Bronchial epithelial cell (primary cell): ENCODE measurements around the gene NPAS1. TPM values are rescaled to one million over a fixed set of nuclear protein-coding genes. Genes with fewer than 3 reads are reported as not detected.

Experiments used
- DNase-seq: peaks from one replicate; pipeline ENCODE4 v3.0.0-alpha.2; 2010; ENCODE audit warnings: low read depth
- FAIRE-seq: peaks from 2 replicates; lab custom pipeline; 2011; peaks lifted over from hg19 to GRCh38; lab: Jason Lieb, UNC
- H3K27me3 ChIP-seq: 2 replicates; pipeline ENCODE4 v1.5.1; 2011; ENCODE audit warnings: low read length; ENCODE audit not compliant: control insufficient read depth, insufficient read depth
- H3K36me3 ChIP-seq: 2 replicates; pipeline ENCODE4 v1.5.1; 2011; ENCODE audit warnings: low read length; ENCODE audit not compliant: control insufficient read depth, insufficient read depth
- H3K4me3 ChIP-seq: 2 replicates; pipeline ENCODE4 v1.5.1; 2011; ENCODE audit warnings: mild to moderate bottlenecking, low read depth, low read length, control low read depth
- total RNA-seq: library from RNA; depleted of rRNA; stranded (reverse); fragments of >200 nt; gene quantifications from 2 replicates; pipeline ENCODE4 v1.2.1, GENCODE V29; 2014
- TF ChIP-seq, protein P1 (sequence below): IDR thresholded peaks from 2 replicates; pipeline ENCODE4 v1.5.1; 2011; ENCODE audit warnings: mild to moderate bottlenecking, moderate library complexity, low read length, control low read depth, inconsistent platforms; ENCODE audit not compliant: insufficient read depth, severe bottlenecking

NPAS1 gene
- total RNA-seq, 1 donor from 2014 or later, result 0.26 TPM

DNA sequence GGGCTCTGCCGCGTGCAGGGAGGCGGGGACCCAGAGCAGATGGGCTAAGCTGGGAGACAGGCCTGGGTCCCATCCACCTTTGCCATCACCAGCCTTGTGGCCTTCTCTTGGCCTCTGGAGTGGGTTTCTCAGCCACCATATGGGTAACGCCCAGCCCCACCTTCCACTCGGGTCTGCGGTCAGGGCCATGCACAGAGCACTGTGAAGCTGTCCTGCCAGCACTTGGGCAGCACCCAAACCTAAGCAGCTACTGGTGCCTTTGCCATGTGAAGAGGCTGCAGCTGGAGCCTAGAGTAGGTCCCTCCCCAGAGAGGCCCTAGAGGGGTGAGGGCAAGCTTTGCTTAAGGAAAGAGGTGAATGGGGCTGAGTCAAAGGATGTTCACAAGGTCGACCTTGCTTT, 24.1 kb upstream of the NPAS1 start:
- TF ChIP-seq, protein P1, sequence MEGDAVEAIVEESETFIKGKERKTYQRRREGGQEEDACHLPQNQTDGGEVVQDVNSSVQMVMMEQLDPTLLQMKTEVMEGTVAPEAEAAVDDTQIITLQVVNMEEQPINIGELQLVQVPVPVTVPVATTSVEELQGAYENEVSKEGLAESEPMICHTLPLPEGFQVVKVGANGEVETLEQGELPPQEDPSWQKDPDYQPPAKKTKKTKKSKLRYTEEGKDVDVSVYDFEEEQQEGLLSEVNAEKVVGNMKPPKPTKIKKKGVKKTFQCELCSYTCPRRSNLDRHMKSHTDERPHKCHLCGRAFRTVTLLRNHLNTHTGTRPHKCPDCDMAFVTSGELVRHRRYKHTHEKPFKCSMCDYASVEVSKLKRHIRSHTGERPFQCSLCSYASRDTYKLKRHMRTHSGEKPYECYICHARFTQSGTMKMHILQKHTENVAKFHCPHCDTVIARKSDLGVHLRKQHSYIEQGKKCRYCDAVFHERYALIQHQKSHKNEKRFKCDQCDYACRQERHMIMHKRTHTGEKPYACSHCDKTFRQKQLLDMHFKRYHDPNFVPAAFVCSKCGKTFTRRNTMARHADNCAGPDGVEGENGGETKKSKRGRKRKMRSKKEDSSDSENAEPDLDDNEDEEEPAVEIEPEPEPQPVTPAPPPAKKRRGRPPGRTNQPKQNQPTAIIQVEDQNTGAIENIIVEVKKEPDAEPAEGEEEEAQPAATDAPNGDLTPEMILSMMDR, result no peak
- Histone ChIP-seq H3K27me3 (no peaks in the 10 kb centered on the region), H3K36me3 (peaks cover 52% of the 10 kb centered on the region), H3K4me3 (no peak overlapping the region)
- no peak for DNase-seq
- FAIRE-seq, result no peak

DNA sequence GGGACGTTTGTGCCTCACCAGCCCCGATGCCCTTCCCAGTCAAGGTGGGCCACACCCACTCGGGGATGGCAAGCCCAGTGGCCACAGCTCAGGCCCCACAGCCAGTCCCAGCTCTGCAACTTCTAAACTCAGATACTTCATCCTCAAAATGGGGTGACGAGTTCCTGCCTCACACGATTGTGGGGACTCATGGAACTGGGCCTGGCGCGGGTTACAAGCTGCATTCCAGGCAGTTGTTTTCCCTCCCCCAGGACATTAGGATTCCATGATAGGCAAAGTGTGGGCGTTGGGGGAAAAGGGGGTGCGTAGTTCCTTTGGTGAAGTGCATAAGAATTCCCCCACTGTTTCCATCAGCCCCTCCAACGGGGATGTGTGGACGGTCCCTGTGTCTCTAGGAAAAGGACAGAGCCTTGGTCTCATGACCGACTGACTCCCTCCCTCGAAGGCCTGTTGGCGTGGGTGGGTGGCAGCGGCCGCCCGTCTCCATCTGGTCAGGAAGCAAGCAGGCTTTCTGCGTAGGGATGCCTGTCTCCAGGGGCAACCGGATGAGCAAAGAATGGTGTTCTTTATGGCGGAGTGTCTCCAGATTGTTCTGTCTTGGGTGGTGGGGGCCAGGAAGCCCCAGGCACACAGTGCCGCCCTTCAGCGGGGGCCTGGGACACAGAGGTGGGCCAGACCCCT, 21.1 kb upstream of the NPAS1 start:
- Histone ChIP-seq H3K36me3 (peaks cover 36% of the 10 kb centered on the region), H3K27me3 (no peaks in the 10 kb centered on the region), H3K4me3 (no peak overlapping the region)
- TF ChIP-seq, protein P1, result no peak
- DNase-seq, result no peak
- no peak for FAIRE-seq

DNA sequence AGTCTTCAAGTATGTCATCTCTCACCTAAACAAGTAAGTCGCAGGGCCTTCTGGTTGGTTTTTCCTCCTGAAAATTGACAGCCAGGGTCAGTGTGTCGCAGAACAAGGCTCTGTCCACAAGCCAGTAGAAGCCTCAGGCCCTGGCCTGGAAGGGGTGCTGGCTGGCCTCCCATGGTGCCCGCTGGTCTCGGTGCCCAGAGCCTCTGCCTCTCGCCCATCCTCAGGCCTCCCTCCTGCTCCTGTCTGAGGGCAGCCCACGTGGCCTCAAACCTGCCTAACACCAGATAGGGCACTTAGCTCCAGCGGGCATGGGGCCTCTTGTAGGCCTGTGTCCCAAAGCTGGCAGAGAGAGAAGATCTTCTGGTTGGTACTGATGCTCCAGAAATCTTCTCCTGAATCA, 20.3 kb upstream of the NPAS1 start:
- TF ChIP-seq, protein P1, result no peak
- Histone ChIP-seq H3K36me3 (peaks cover 29% of the 10 kb centered on the region), H3K27me3 (no peaks in the 10 kb centered on the region), H3K4me3 (no peak overlapping the region)
- FAIRE-seq (no peak), DNase-seq (no peak)

DNA sequence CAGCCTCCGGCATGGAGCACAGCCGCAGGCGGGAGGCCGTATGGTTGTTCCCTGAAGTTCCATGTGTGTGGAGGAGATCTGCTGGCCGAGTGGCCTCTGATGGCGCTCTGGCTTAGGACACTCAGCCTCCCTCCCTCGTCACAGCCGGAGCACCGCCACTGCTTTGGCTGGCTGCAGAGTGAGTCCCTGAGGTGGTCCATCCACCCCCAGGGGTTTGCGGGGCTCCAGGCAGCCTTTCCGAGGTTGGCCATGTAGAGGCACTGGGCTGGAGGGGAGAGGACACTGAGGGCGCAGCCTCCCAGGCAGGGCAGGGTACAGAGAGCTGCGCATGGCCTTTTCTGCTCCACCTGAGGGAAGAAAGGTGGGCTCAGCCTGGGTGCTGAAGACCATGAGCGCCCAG, 19.8 kb upstream of the NPAS1 start:
- no peak overlapping the region for H3K4me3 ChIP-seq
- TF ChIP-seq, protein P1, result no peak
- no peaks in the 10 kb centered on the region for H3K27me3 ChIP-seq
- FAIRE-seq (no peak), DNase-seq (no peak)
- H3K36me3 ChIP-seq, result peaks cover 27% of the 10 kb centered on the region

DNA sequence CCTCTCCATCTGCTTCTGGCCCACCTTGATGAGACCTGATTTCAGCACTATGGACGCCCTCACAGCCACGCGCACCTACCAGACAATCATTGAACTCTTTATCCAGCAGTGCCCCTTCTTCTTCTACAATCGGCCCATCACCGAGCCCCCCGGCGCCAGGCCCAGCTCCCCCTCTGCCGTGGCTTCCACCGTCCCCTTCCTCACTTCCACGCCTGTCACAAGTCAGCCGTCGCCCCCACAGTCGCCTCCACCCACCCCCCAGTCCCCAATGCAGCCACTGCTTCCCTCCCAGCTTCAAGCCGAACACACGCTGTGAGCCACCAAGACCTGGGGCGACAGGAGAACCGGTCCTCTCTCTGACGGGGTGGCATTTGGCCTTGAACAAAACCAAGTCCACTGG, 19.3 kb upstream of the NPAS1 start:
- no peaks in the 10 kb centered on the region for H3K27me3 ChIP-seq
- DNase-seq, result no peak
- no peak for FAIRE-seq
- H3K4me3 ChIP-seq, result no peak overlapping the region
- TF ChIP-seq, protein P1, result no peak
- H3K36me3 ChIP-seq, result peaks cover 25% of the 10 kb centered on the region

DNA sequence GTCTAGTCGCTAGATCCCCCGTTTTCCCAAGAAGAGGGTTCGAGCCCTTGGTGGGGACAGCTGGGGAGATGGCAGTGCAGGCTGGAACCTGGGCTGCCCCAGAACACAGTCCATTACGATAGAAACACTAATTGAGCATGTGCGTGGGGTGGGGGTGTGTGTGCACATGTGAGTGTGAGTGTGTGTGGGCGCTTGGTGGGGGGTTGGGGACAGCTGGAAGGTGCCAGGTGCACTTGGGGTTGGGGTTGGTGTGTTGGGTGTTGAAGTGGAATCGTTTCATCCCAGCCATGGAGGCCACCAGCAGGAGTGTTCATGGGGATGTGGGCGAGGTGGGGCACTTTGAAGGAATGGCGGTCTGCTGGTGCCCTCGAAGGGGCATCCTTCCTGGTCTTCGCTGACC, 18.1 kb upstream of the NPAS1 start:
- no peak for DNase-seq
- no peaks in the 10 kb centered on the region for H3K27me3 ChIP-seq
- TF ChIP-seq, protein P1, result no peak
- no peak overlapping the region for H3K4me3 ChIP-seq
- H3K36me3 ChIP-seq, result peaks cover 23% of the 10 kb centered on the region
- no peak for FAIRE-seq
